Activated CD4-positive, alpha-beta T cell treated with anti-CD3 and anti-CD28 coated beads, Interleukin-10, Interleukin-2, amounts not matched to agents 100 ng/mL and 50 ng/mL, durations not matched to agents 16 hours and 8 hours (primary cell): ENCODE results near the gene TDP2.
A peak's percentile ranks its signal among the peaks of the same experiment; 100 is the strongest.
"Not testable (repeated sequence)": the region's sequence is repeated elsewhere in the genome, so short reads cannot be mapped to it uniquely, and the experiment has no call there.

Experiments
- DNase-seq: peaks from one replicate; pipeline ENCODE4 v3.0.0-alpha.2; 2020

TDP2 gene

DNA sequence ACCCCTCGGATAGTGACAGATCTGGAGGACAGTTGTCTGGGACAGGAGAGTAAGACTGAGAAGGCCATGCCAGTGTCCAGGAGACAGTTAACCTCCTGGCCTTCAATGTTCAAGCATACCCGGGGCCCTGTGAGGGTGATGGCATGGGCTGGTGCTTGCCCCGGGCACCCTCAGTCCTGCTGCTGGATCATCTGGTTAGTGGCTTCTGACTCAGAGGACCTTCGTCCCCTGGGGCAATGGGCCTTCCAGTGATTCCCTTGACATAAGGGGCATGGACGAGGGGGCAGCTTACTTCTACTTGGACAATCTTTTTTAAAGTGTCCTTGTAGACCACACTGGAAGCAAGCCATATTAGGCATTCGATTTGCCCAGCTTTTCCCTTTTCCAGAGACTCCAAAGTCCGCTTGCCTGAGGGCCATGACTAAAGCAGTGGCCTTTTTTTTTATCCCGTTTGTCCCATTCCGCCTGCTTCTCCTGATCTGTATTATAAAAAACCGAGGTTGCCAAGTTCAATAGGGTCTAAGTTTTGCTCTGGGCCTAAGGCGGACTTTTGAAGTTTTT lies 12.2 kb upstream of the TDP2 start:
- not testable (repeated sequence) for DNase-seq

- no peak for DNase-seq
These were observed 6.9 kb upstream of the TDP2 start for GRCh38 chr6:24673625-24674024.

DNA sequence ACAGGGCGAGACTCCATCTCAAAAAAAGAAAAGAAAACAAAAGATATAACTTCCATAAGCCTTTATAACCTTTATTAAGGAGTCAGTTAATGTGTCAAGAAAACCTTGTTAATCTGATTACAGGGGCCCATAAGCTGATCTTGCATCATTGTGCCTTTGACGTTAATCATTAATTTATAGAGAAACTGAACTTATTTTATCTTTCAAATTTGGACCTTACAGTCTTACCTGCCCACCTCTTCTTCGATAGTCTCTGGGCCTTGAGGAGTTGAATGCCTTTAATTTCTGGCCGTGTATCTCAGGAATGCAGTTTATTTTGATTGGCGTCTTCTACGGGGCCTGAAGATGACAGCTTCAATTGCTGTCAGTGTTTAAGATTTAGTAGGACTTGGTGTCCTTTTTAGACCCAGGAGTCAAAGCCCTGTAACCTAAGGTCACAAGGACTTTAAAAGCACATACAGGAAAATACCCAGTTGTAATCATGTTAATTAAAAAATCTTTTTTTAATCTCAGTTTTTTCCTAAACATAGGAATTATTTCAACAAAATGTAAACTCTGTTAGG lies 6.0 kb upstream of the TDP2 start:
- DNase-seq = no peak

DNA sequence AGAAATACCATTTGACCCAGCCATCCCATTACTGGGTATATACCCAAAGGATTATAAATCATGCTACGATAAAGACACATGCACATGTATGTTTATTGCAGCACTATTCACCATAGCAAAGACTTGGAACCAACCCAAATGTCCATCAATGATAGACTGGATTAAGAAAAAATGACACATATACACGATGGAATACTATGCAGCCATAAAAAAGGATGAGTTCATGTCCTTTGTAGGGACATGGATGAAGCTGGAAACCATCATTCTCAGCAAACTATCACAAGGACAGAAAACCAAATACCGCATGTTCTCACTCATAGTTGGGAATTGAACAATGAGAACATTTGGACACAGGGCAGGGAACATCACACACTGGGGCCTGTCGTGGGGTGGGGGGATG lies 4.4 kb upstream of the TDP2 start:
- not testable (repeated sequence) for DNase-seq

GRCh38 chr6:24670492-24670891 lies 3.8 kb upstream of the TDP2 start:
- DNase-seq = not testable (repeated sequence)

GRCh38 chr6:24668997-24669361 lies 2.3 kb upstream of the TDP2 start:
- DNase-seq = no peak

- DNase-seq = not testable (repeated sequence)
These were observed 1.6 kb upstream of the TDP2 start for GRCh38 chr6:24668066-24668996.

GRCh38 chr6:24667378-24667803 lies 692 bp upstream of the TDP2 start:
- DNase-seq = peak; percentile 8

- DNase-seq = peak; percentile 55
These were observed 530 bp downstream of the TDP2 start for GRCh38 chr6:24666097-24666640.

GRCh38 chr6:24664046-24664987 lies 2.4 kb downstream of the TDP2 start:
- no peak for DNase-seq

GRCh38 chr6:24663189-24663588 lies 3.5 kb downstream of the TDP2 start:
- no peak for DNase-seq

DNA sequence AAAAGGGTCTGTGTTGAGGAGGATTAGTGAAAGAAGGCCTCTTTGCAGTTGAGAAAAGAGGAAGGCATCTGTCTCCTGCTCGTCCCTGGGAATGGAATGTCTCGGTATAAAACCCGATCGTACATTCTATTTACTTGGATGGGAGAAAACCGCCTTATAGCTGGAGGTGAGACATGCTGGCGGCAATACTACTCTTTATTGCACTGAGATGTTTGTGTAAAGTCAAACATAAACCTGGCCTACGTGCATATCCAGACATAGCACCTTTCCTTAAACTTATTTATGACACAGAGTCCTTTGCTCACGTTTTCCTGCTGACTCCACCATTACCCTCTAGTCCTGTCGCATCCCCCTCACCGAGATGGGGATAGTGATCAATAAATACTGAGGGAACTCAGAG lies 4.5 kb downstream of the TDP2 start:
- no peak for DNase-seq

GRCh38 chr6:24661759-24662158 lies 4.9 kb downstream of the TDP2 start:
- DNase-seq = not testable (repeated sequence)

DNA sequence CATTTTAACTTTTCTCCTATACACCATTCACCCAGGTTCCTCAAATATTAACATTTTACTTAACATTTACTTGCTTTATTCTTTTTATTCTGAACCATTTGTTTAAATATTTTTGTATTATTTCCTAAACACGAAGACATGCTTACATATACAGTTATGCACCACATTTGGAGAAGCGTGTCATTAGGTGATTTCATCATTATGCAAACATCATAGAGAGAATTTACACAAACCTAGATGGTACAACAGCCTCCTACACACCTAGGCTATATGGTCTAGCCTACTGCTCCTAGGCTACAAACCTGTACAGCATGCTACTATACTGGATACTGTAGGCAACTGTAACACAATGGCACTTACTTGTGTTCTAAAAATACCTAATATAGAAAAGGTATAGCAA lies 6.6 kb downstream of the TDP2 start:
- DNase-seq = no peak

- DNase-seq = no peak
These were observed 7.1 kb downstream of the TDP2 start for GRCh38 chr6:24659561-24659960.

DNA sequence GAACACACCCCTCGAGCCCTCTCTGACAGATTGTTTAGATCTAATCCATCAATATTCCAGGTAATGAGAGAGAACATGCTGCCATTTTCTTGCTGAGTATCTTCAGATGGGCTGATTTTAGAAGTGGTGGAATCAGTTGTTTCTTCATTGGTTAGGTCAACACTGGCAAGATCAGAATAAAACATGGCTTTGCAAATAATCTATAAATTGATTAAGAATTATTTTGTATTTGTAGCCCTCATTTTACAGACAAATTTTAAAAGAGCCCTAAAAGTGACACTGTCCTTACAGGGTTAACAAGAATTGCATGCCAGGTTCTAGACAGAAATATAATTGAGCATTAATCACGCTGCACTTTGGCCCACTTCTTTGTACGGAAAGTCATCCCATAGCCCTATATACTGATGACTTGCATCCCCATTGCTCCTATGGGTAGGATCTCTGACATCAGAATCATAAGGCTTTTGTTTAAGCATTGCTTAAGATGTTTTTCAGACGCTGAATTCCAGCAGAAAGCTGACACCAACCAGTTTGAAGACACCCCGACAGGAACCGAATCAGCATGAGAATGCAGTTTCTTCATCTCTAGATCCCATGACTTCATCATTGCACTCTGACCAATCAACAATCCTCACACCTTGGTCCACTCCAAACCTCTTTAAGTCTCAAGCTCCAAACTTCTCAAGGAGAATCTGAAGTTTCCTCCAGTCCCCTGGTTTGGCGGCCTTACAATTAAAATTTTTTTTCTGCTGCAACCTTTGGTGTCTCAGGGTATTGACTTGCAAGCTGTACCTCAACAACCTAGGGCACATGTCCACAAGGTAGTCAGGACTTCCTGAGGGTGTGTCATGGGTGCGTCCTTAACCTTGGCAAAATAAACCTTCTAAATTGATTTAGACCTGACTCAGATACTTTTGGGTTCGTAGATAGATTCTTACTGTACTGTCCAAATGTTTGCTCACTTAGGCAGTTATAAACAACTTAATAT lies 7.8 kb downstream of the TDP2 start:
- no peak for DNase-seq

- DNase-seq = no peak
These were observed 11.5 kb downstream of the TDP2 start for GRCh38 chr6:24655215-24655614.

DNA sequence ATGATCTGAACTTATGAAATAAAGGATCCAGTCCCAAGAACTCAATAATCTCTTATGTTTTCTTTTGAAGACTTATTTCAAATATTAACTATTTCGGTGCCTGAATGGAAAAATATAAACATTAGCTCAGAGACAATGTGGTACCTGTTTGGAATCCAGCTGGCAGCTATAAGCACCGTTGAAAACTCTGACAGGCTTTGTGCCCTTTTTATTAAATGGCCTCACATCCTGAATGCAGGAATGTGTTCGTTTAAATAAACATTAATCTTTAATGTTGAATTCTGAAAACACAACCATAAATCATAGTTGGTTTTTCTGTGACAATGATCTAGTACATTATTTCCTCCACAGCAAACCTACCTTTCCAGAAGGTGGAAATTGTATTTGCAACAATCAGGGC lies 16.3 kb downstream of the TDP2 start:
- DNase-seq = no peak

GRCh38 chr6:24649691-24650090 lies 17.0 kb downstream of the TDP2 start:
- no peak for DNase-seq

DNA sequence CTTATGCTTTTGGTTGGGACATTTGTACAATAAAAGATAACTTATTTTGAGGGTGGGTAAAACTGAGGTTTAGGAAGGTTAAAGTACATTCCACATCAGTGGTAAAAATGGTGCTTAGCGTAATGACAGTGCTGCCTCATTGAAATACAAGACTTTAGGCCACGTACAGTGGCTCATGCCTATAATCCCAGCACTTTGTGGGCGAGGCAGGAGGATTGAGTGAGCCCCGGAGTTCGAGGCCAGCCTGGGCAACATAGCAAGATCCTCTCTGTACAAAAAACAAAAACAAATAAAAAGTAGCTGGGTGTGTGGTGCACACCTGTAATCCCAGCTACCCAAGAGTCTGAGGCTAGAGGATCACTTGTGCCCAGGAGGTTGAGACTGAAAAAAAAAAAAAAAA lies 18.4 kb downstream of the TDP2 start:
- no peak for DNase-seq

GRCh38 chr6:24646771-24647170 lies 19.9 kb downstream of the TDP2 start:
- DNase-seq = no peak
